ENCODE results near the gene UNC79.

The UNC79 gene

GRCh38 chr14:93708800-93709199 is 278.1 kb downstream of the UNC79 start:
- DNase-seq (ENCODE audit: low spot score): no peak

GRCh38 chr14:93709249-93709648 is 278.5 kb downstream of the UNC79 start:
- no peak for DNase-seq (ENCODE audit: low spot score)

GRCh38 chr14:93712079-93712837 is 281.5 kb downstream of the UNC79 start:
- no peak for DNase-seq (ENCODE audit: low spot score)

GRCh38 chr14:93712838-93713724 is 282.3 kb downstream of the UNC79 start:
- DNase-seq (ENCODE audit: low spot score): no peak

DNA sequence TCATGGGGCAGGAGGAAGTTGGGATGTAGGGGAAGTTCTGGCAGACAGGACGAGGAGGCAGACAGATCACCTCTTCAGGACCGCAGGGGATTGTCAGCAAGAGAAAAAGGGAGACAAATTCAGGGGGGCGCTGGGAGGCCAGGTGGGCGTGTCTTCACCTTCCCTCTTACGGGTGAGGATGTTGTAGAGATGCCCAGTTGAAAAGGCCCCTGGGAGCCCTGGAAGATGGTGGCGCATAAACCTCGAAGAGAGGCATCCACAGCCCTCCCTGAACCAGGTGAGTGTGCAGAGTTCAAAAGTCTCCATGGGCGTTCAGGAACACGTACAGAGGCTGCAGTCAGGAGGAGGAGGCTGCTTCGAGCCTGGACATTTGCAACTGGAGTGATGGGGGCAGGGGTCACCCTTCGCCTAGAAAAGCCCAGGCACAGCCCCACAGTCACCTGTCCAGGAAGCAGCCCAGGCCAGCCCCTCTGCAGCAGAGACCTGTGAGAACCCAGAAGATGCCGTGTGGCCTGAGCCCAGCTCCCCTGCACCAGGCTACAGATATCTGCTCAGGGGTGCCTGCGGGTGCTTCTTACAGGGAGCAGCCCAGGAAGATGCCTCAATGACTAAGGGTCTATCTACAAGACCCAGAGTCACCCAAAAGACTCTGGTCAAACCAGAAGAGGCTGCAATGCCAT is 283.1 kb downstream of the UNC79 start:
- DNase-seq (ENCODE audit: low spot score): no peak

- no peak for DNase-seq (ENCODE audit: low spot score)
These were observed 283.9 kb downstream of the UNC79 start for GRCh38 chr14:93714605-93715004.

- no peak for DNase-seq (ENCODE audit: low spot score)
These were observed 284.7 kb downstream of the UNC79 start for GRCh38 chr14:93715279-93715927.

DNA sequence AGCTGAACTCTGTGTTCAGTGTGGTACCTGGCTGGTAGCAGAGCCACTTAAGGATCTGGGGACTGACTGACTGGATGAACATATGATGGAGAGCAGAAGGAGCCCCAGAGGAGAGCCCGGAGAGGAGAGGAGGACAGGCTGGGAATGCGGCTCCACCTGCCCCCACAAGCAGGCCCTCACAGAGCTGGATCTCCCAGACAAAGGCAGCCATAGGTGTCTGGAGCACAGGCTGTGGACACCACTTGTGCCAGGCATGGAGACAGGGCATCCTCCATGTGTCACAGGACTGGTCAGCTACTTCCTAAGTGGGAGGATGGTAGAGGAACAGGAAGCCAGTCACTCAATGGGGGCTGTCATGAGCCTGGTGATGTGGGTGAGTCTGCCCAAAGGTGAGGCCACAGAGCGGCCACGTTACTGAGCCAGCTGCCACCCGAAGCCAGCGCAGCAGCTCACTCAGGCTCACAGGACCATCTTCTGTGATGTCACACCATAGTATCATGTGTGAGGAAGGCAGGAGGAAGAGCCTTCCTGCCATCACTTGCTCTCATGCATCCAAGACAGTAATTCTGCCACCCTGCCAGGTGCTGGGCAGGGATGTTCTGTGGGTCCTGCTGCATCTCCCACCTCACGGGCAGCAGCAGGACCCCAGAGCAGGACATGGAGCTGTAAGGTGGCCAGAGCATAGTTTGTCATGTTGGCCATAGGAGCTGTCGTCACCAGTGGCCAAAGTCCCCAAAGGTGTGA is 285.4 kb downstream of the UNC79 start:
- no peak for DNase-seq (ENCODE audit: low spot score)

DNA sequence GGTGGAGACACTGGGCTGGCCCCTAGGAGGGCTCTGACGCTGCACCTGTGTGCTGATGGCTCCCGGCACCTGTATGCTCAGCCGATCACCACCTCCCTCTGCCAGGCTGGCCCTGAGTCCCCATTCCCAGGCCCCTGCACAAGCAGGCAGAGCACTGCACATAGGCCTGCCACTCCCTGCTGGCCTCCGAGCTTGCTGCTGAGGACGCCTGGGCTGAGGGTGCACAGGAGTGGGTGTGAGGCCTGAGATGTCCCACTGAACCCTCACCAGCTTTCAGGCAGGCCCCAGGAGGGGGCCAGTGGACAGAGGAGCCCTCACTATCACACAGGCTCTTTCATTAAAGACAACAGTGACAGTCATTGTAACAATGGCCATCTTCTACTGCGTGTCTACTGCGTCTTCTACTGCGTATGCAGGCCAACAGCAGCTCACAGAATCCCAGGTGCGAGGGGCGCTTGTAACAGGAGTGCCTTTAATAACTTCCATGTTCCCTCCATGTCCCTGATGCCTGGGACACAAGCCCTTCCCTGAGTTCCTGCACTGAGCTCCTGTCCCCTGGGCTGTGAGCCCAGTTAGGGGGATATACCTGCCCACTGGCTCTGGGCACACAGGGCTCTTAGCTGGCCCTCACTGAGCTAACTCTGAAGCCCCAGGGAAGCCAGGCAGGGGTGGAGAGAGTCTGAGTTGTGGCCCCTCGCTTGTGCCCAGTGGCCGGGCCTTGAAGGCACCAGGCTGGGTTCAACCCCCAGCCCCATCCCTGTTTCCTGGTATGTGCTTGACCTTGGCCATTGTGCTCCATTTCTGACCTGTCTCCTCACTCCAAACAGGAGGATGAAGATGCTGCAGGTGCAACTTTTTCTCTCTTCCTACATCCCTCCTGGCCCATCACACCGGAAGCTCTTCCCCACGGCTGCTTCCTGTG is 286.3 kb downstream of the UNC79 start:
- peak; percentile 42 for DNase-seq (ENCODE audit: low spot score)

DNA sequence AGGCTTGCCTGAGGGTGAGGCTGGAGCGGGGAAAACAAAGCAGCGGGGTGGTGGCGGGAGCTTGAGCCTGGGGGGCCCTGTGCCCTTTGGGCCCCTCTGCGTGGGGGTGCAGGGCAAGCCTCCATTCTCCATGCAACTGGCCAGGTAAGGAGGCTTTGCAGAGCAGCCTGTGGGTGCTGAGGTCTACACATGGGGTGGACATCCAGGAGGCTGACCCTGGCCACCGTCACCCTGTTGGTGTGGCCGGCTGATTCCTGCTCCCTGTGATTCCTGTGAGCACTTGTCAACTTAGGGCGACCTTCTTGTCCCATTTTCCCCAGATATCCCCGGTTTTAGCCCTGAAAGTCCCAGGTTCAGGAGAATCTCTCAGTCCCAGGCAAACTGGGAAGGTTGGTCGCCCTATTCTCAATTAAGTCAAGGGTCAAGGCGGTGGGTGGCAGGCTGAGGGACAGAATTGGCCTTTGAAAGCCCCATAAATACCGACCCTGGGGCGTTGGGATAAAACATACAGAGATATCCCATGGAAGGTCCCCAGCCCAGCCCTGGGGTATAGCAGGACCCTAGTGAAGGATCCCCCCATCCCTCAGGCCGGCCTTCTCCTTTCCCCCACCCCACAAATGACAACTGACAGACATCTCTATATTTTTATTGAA is 287.1 kb downstream of the UNC79 start:
- DNase-seq (ENCODE audit: low spot score): no peak

DNA sequence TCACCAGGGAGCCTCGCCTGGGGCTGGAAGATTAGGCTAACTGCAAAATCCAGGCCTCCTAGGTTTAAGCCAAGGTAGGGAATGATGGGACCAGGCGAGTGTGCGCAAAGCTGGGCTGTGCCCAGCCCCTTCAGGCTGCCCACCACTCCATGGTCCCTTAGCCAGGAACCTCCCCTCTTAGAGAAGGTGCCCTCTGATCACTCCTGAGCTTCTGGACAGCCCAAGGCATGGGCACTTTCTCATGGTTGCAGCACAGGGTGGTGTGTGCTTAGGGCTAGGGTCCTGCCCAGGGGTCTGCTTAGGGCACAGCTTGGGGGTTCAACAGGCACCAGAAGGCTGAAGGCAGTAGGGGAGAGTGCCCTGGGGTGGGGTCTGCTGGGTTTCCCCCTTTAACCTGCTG is 288.5 kb downstream of the UNC79 start:
- no peak for DNase-seq (ENCODE audit: low spot score)

GRCh38 chr14:93720076-93720815 is 289.5 kb downstream of the UNC79 start:
- no peak for DNase-seq (ENCODE audit: low spot score)

GRCh38 chr14:93720981-93721483 is 290.3 kb downstream of the UNC79 start:
- no peak for DNase-seq (ENCODE audit: low spot score)

- no peak for DNase-seq (ENCODE audit: low spot score)
These were observed 292.3 kb downstream of the UNC79 start for GRCh38 chr14:93723001-93723400.

- no peak for DNase-seq (ENCODE audit: low spot score)
These were observed 294.4 kb downstream of the UNC79 start for GRCh38 chr14:93725002-93725582.

DNA sequence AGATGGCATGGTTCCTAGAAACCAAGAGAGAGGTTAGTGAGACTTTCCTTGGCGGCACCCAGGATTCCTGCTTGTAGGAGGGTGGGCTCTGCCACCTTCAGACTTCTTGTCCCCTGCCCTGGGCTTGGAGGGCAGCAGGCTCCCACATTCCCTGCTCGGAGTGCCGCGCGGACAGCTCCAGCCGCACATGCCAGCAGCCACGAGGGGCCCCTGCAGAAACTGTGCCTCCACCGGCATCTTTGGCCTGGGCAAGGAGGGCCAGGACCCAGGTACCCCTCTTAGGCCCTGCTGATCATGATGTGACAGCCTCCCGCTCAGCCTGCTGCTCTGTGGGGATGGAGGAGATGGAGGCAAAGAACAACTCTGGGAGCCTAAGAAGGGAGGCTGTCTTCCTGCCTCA is 295.3 kb downstream of the UNC79 start:
- no peak for DNase-seq (ENCODE audit: low spot score)

GRCh38 chr14:93727039-93727740 is 296.5 kb downstream of the UNC79 start:
- DNase-seq (ENCODE audit: low spot score): no peak
